ENCODE results near the gene CASP4.

GRCh38 chr11:105003151-105003550, 34.8 kb upstream of the CASP4 start:
- TF ChIP-seq CTCF (IDR thresholded peaks at IDR 0.05; ENCODE audit: insufficient read depth, low read depth, low read length) (no peak), EZH2 (IDR thresholded peaks at IDR 0.05; ENCODE audit: insufficient read depth, low read length) (no peak)

Measured in astrocyte (in vitro differentiated cells and primary cell).